A673 (cell line): Measurements from ENCODE around the gene LAMA2.

Source experiments
- EZH2 ChIP-seq: fragments of 200-600 bp; sonication (generic); IDR thresholded peaks from 2 replicates; pipeline ENCODE4 v1.6.1; 2017; ENCODE audit warnings: borderline replicate concordance, low read depth, mild to moderate bottlenecking, mixed read lengths, antibody characterized with exemption, low read length; ENCODE audit not compliant: poor library complexity, severe bottlenecking
- TF ChIP-seq, protein P1 (sequence below): fragments of 300-800, 200-600 bp; sonication (generic); conservative IDR thresholded peaks from 2 replicates; pipeline ENCODE4 v1.5.1; 2017; ENCODE audit warnings: low read depth, mild to moderate bottlenecking, antibody characterized with exemption, low read length, moderate library complexity, mixed read lengths

DNA sequence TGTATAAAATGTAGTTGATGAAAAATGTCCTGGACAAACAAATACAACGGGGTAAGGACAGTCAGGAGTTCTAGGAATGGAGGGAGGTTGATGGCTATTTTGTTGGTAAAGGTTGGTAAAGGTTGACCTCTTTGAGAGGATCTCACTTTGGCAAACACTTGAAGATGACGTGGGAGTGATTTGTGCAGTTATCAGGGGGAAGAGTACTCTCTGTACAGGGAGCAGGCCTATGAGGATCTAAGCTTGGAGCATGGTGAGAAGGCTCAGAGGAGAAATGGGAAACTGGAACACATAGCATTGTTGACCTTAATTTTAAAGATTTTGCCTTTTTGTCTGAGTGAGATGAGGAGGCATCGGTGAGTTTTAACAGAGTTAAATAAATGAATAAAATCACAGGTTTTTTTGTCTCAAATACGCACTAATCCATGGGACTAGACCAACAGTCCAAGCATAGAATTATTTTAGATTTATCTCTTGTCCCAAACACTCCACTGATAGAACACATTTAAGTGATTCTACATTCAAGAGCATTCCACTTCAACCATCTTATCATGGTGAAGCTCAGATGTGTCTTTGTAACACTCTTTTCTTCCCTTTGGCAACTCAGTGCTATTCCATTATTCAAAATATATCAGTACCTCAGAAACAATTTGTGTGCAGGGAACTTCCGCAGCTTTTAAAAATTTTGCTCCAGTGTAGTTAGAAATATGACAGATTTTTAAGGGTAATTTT, 5.7 kb downstream of the LAMA2 start:
- TF ChIP-seq, protein P1, sequence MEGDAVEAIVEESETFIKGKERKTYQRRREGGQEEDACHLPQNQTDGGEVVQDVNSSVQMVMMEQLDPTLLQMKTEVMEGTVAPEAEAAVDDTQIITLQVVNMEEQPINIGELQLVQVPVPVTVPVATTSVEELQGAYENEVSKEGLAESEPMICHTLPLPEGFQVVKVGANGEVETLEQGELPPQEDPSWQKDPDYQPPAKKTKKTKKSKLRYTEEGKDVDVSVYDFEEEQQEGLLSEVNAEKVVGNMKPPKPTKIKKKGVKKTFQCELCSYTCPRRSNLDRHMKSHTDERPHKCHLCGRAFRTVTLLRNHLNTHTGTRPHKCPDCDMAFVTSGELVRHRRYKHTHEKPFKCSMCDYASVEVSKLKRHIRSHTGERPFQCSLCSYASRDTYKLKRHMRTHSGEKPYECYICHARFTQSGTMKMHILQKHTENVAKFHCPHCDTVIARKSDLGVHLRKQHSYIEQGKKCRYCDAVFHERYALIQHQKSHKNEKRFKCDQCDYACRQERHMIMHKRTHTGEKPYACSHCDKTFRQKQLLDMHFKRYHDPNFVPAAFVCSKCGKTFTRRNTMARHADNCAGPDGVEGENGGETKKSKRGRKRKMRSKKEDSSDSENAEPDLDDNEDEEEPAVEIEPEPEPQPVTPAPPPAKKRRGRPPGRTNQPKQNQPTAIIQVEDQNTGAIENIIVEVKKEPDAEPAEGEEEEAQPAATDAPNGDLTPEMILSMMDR, result no peak
- no peak for TF ChIP-seq EZH2
